Progenitor cell of endocrine pancreas (in vitro differentiated cells): ENCODE measurements around the gene GJB3. TPM values are rescaled to one million over a fixed set of nuclear protein-coding genes. Genes with fewer than 3 reads are reported as not detected.
A peak's percentile ranks its signal among the peaks of the same experiment; 100 is the strongest.

ENCODE experiments used
- DNase-seq: peaks from one replicate; pipeline ENCODE4 v3.0.0; 2021; ENCODE audit warnings: low spot score; ENCODE audit not compliant: unreplicated experiment
- H3K27ac Mint-ChIP-seq: 2 replicates; pipeline ENCODE4 v1.8.0; 2021; ENCODE audit warnings: mild to moderate bottlenecking, moderate library complexity, mixed read lengths
- H3K27me3 Mint-ChIP-seq: 2 replicates; pipeline ENCODE4 v1.8.0; 2021; ENCODE audit warnings: mixed read lengths
- H3K36me3 Mint-ChIP-seq: 2 replicates; pipeline ENCODE4 v1.8.0; 2022; ENCODE audit warnings: mixed read lengths; ENCODE audit not compliant: insufficient read depth
- H3K4me1 Mint-ChIP-seq: 2 replicates; pipeline ENCODE4 v1.8.0; 2021; ENCODE audit warnings: low read depth, mixed read lengths
- H3K4me3 Mint-ChIP-seq: 2 replicates; pipeline ENCODE4 v1.8.0; 2021; ENCODE audit warnings: low read depth, mild to moderate bottlenecking, moderate library complexity, mixed read lengths
- H3K9me3 Mint-ChIP-seq: 2 replicates; pipeline ENCODE4 v1.8.0; 2021; ENCODE audit warnings: low read depth, mixed read lengths
- CTCF ChIP-seq: fragments of 200-600 bp; sonication (generic); IDR thresholded peaks from one replicate; pipeline ENCODE4 v1.5.0; 2021; ENCODE audit warnings: antibody characterized with exemption, mild to moderate bottlenecking; ENCODE audit not compliant: unreplicated experiment
- total RNA-seq: library from RNA; stranded (reverse); gene quantifications from 2 replicates; pipeline ENCODE4 v1.2.1, GENCODE V29; 2021

GJB3 gene
- total RNA-seq, 1 donor from 2014 or later = 0.14 TPM

- Mint-ChIP-seq H3K36me3 (peaks cover 1% of the 10 kb centered on the region), H3K27ac (no peak within 1 kb of the TSS), H3K4me3 (no peak within 1 kb of the TSS), H3K4me1 (no peaks in the 10 kb centered on the region), H3K9me3 (peaks cover 6% of the 10 kb centered on the region), H3K27me3 (peaks cover 24% of the 10 kb centered on the region)
- no peak for DNase-seq
- TF ChIP-seq CTCF = no peak
These were observed 25.9 kb upstream of the GJB3 start, which contains the start of gene GJB5 for GRCh38 chr1:34754964-34755637. Gene GJB5, plus strand, starts transcription at chr1:34755047. Its CDS starts 2,284 bp downstream, at chr1:34757331.

GRCh38 chr1:34755961-34756360 lies 25.1 kb upstream of the GJB3 start:
- Mint-ChIP-seq H3K4me1 (no peaks in the 10 kb centered on the region), H3K4me3 (no peak overlapping the region), H3K36me3 (peaks cover 1% of the 10 kb centered on the region), H3K27me3 (peaks cover 20% of the 10 kb centered on the region), H3K9me3 (peaks cover 6% of the 10 kb centered on the region), H3K27ac (no peak overlapping the region)
- no peak for TF ChIP-seq CTCF
- no peak for DNase-seq

GRCh38 chr1:34757386-34757785 lies 23.6 kb upstream of the GJB3 start:
- H3K4me3 Mint-ChIP-seq = no peak overlapping the region
- H3K27me3 Mint-ChIP-seq = peaks cover 12% of the 10 kb centered on the region
- H3K9me3 Mint-ChIP-seq = peaks cover 6% of the 10 kb centered on the region
- H3K4me1 Mint-ChIP-seq = no peaks in the 10 kb centered on the region
- H3K36me3 Mint-ChIP-seq = peaks cover 1% of the 10 kb centered on the region
- DNase-seq = no peak
- H3K27ac Mint-ChIP-seq = no peak overlapping the region
- TF ChIP-seq CTCF = no peak

GRCh38 chr1:34758751-34759150 lies 22.3 kb upstream of the GJB3 start:
- no peak overlapping the region for H3K27ac Mint-ChIP-seq
- H3K27me3 Mint-ChIP-seq = peaks cover 14% of the 10 kb centered on the region
- no peak overlapping the region for H3K4me3 Mint-ChIP-seq
- peaks cover 7% of the 10 kb centered on the region for H3K4me1 Mint-ChIP-seq
- no peak for DNase-seq
- H3K36me3 Mint-ChIP-seq = peaks cover 1% of the 10 kb centered on the region
- no peak for TF ChIP-seq CTCF
- peaks cover 1% of the 10 kb centered on the region for H3K9me3 Mint-ChIP-seq

- TF ChIP-seq CTCF = peak; percentile 25
These were observed 21.3 kb upstream of the GJB3 start, which contains the start of gene GJB4 for GRCh38 chr1:34759503-34760357. Gene GJB4, plus strand, starts transcription at chr1:34759740. Its CDS starts 1,515 bp downstream, at chr1:34761255.

More at GRCh38 chr1:34759503-34760357, 21.3 kb upstream of the GJB3 start, which contains the start of gene GJB4:
- Mint-ChIP-seq H3K9me3 (no peaks in the 10 kb centered on the region), H3K36me3 (no peaks in the 10 kb centered on the region), H3K27ac (no peak within 1 kb of the TSS), H3K4me1 (peaks cover 7% of the 10 kb centered on the region), H3K27me3 (peaks cover 13% of the 10 kb centered on the region), H3K4me3 (no peak within 1 kb of the TSS)
- DNase-seq = no peak
